NOMO-1 treated with DMSO at 0.1 percent for 48 hours (cell line): Measurements from ENCODE around the gene TGM5.
A peak's percentile ranks its signal among the peaks of the same experiment; 100 is the strongest.

Experiments
- DNase-seq: peaks from one replicate; lab custom pipeline; 2025; ENCODE audit not compliant: unreplicated experiment; lab: John Stamatoyannopoulos, UW

Gene TGM5

GRCh38 chr15:43219929-43220928, 46.5 kb downstream of the TGM5 start:
- no peak for DNase-seq

- DNase-seq, result peak; percentile 18
These were observed 47.6 kb downstream of the TGM5 start for GRCh38 chr15:43218908-43219706.

- DNase-seq, result no peak
These were observed 50.8 kb downstream of the TGM5 start for GRCh38 chr15:43215961-43216360.

GRCh38 chr15:43214592-43215295, 52.0 kb downstream of the TGM5 start:
- no peak for DNase-seq

- DNase-seq, result no peak
These were observed 52.6 kb downstream of the TGM5 start for GRCh38 chr15:43214169-43214568.

- no peak for DNase-seq
These were observed 53.3 kb downstream of the TGM5 start for GRCh38 chr15:43213466-43213865.

GRCh38 chr15:43212951-43213350, 53.8 kb downstream of the TGM5 start:
- DNase-seq, result no peak

- no peak for DNase-seq
These were observed 54.4 kb downstream of the TGM5 start for GRCh38 chr15:43212299-43212698.

GRCh38 chr15:43211224-43211735, 55.4 kb downstream of the TGM5 start:
- no peak for DNase-seq

- no peak for DNase-seq
These were observed 55.9 kb downstream of the TGM5 start for GRCh38 chr15:43210807-43211206.

- DNase-seq, result no peak
These were observed 56.5 kb downstream of the TGM5 start for GRCh38 chr15:43210172-43210745.

- no peak for DNase-seq
These were observed 57.5 kb downstream of the TGM5 start for GRCh38 chr15:43209059-43209824.

- no peak for DNase-seq
These were observed 58.4 kb downstream of the TGM5 start for GRCh38 chr15:43208052-43209002.

GRCh38 chr15:43207024-43207423, 59.7 kb downstream of the TGM5 start:
- DNase-seq, result no peak

- DNase-seq, result no peak
These were observed 60.7 kb downstream of the TGM5 start for GRCh38 chr15:43206054-43206453.

GRCh38 chr15:43204016-43204901, 62.5 kb downstream of the TGM5 start:
- peak; percentile 16 for DNase-seq

- DNase-seq, result no peak
These were observed 66.7 kb downstream of the TGM5 start for GRCh38 chr15:43199945-43200488.

GRCh38 chr15:43198992-43199391, 67.7 kb downstream of the TGM5 start:
- no peak for DNase-seq
